NCI-H2107 (cell line): Measurements from ENCODE around the gene PLPP4.

Experiments
- DNase-seq: peaks from one replicate; lab custom pipeline; 2025; lab: John Stamatoyannopoulos, UW

Gene PLPP4

DNA sequence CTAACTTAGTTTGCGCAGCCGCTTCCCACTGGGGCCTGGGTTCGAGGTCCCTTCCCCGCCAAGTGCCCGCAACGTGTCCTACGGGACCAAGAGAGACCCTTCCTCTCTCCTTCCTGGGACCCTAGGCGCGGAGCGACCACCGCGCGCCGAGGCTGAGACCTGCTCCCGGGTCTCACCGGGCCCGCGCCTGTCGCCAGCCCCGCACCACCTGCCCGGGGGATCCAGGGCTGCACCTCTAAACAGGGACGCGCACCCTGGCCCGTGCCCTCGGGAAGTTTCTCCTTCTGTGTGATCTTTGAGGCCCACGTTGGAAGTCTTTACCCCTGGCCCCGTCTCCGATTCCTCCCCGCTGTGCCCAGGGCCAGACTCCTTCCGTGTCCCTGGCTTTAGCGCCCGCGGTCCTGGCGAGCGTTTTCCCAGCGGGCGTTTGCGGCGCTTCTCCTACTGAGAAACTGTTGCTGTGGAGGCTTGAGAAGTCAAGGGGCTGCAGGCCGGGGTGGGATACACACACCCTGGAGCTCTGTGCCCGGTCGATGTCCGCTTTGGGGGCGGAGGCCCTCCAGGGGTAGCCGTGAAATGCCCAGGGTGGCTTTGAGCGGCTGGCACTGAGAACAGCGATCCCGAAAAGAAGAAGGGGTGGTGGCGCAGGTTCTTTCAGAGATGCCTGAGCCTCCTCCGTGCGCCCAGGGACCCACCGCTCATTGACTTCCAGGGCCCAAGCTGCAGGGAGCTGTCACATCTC is 575 bp downstream of the PLPP4 start:
- no peak for DNase-seq

DNA sequence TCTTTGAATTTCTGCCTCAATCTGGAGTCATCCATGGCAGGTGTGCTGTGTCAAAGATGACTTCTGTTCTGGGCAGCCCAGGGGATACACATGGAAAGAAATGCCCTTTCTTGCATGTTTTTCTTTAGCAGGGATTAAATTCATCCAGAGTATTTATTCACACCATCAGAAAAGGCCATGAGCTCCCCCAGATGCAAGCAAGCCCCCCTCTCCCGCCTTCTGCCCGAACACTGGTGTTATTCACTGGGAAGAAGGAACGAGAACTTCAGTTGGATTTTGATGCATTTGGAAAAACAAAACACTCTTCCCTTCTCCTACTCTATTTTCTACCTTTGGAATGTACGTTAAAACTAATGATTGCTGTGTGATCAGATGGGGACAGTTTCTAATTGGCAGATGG is 1.4 kb downstream of the PLPP4 start:
- no peak for DNase-seq

DNA sequence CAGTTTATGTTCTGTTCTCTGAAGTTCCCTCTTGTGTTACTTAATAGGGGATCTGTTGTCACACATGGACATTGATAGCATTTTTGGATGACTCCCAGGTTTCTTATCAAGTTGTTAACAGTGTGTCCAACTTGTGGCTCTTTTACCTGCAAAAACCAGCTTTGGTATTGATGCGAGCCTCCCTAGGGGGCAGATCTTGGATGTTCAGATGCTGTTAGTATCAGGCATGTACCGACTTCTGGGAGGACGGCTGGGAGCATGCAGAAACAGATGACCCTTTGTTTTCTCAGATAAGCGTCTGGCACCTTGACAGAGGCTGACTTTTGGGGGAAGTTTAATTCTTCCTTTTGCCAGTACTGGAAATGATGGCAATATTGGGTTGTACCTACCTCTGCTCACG is 2.2 kb downstream of the PLPP4 start:
- no peak for DNase-seq

DNA sequence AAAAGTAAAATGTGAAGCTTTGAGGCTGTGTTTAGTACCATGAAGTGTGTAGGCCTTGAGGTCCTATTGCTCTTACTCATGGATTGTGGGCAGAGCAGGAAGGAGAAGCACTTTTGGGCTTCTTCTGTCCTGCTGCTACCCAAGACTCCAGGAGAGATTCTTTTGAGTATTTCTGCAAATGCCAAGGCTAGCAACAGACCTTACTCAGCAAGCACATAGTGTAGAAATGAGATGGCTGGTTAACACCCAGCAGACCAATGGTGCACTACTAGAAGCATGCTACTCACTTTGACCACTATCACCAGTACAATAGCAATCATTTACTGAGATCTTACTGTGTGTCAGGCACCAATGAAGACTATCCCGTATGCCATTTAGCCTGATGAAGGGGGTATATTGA is 3.2 kb downstream of the PLPP4 start:
- no peak for DNase-seq

DNA sequence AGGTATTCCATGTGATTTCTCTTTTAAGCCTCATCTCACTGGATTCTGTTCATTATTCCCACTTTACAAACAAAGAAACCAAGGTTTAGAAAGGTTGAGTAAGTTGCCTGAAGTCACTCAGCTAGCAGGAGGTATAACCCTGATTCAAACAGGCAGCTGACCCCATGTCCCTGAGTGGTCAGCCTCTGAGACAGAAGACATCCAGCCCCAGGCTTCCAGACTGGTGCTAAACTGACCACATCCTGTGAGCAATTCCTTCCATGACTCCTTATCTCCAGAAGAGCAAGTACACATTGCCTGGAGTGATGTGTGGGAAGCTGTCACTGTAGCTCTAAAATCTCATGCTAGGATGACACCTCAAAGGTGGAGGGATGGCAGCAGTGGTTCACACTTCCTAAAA is 3.7 kb downstream of the PLPP4 start:
- no peak for DNase-seq

DNA sequence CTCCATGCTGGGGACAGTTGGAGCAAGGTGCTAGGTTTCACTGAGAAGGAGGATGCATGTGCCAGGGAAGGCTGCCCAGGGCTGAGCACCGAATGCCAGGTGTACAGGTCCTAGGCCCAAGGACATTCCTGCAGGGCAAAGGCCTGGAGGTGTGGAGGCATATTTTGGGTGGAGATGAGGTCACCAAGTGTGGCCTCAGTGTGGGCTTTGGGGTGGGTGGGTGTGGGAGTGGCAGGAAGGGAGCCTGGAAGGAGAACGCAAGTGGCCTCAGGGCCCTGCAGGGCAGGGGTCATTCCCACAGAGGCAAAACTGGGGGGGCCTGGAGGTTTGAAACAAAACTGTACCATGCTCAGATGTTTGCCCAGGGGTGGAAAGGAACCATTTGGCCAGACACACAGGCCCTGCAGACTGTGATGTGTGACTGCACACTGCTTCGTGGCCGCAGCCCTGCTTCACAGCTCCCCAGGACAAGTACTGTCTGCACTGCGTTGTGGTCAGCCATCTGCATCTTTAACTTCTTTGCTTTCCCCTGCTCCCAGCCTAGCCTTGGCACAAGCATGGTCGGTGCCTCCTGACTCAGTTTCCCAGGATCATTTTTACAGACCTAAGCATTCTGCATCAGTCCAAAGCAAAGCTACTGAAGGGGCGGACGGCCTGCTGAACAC is 5.1 kb downstream of the PLPP4 start:
- DNase-seq, result no peak

DNA sequence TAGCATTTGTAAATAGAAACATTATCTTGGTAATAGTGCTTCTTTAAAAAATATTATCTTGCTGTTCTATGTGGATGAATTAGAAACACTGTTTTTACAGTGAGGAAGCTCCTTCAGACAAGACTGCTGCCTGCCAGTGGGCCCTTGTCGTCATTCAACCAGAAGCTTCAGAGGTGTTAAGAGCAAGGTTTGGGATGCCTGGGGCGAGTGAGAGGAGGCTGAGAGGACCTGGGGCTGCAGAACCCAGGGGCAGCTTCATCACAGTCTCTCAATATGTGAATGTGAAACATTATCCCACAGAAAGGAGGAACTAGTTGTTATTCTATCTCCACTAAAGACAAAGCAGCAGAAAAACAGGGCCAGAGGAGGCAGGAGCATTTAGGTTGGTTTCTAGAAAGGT is 8.1 kb downstream of the PLPP4 start:
- DNase-seq, result no peak

DNA sequence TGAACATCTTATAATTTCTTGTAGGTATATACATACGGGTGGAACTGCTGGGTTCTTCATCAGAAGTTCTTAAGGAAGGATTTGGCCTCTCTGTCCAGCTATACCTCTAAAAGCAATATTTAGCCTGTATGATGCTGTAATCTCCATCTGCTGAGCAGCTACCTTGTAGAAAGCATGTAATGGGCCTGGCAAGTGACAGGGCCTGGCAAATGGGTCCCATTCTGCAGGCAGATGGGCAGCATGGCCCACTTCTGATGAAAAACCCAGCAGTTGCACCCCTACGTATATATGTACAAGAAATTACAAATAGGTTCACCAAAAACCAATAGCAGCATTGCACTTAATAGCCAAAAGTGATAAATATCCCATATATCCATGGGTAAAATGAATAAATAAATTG is 9.0 kb downstream of the PLPP4 start:
- no peak for DNase-seq

DNA sequence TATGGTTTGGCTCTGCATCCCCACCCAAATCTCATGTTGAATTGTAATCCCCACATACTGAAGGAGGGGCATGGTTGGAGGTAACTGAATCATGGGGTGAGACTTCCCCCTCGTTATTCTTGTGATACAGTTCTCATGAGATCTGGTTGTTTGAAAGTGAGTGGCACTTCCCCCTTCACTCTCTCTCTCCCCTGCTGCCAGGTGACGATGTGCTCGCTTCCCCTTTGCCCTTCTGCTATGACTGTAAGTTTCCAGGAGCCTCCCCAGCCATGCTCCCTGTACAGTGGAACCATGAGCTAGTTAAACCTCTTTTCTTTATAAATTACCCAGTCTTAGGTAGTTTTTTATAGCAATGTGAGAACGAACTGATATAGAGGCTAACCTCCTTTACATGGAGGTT is 16.6 kb downstream of the PLPP4 start:
- DNase-seq, result no peak

DNA sequence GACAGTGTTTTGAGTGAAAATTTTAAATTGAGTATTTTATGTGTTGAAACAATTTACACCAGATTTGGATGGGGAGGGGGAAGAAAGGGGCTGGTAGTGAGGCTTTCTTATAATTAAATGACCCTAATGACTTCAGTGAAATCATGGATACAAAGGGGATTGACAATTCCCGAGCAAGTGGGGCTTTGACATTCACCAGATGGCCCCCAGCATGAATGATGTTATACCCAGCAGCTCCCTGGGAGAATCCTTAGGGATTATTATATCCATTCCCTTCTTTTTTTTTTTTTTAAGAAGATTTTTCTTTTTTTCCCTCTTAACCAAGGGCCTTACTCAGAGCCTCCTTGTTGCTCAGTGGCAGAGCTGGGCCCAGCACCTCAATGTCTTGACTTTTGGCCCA is 17.9 kb downstream of the PLPP4 start:
- DNase-seq, result no peak

DNA sequence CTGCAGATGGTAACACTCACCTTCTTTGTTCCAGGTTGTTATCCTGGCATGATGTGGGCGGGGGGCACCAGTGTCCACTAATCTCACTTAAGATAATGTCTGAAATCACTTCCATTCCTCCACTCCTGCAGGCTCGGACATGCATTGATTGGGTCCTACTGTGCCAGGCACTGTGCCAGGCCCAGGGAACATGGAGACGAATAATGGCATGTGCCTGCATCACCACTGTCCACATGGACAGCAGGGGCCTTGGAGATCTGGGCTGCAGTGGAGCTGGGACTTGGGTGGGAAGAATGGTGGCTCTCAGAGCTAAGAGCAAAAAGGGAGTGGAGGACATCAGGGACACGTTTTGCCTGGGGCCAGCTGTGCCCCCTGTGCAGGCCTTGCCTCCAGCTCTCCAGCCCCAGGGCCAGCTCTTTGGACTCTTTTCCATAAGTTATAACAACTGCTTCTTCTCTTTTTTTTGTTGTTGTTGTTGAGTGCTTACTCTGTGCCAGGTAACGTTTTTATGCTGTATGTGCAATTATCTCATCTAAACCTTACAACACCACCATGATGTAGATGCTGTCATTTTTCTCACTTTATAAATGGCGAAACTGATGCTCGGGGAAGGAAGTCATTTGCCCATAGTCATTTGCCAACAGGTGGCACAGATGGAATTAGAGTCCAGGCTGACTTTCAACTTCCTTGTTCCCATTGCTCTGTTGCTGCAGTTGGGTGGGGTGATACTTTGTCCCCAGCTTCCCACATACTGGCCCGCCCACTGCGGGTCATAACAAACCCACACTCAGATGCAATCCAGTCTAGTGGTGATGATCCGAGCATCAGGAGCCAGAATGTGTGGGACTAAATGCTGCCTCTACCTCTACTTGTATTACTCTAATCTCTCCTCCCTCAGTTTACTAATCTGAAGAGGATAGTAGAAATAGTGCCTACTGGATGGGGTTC is 19.1 kb downstream of the PLPP4 start:
- no peak for DNase-seq

DNA sequence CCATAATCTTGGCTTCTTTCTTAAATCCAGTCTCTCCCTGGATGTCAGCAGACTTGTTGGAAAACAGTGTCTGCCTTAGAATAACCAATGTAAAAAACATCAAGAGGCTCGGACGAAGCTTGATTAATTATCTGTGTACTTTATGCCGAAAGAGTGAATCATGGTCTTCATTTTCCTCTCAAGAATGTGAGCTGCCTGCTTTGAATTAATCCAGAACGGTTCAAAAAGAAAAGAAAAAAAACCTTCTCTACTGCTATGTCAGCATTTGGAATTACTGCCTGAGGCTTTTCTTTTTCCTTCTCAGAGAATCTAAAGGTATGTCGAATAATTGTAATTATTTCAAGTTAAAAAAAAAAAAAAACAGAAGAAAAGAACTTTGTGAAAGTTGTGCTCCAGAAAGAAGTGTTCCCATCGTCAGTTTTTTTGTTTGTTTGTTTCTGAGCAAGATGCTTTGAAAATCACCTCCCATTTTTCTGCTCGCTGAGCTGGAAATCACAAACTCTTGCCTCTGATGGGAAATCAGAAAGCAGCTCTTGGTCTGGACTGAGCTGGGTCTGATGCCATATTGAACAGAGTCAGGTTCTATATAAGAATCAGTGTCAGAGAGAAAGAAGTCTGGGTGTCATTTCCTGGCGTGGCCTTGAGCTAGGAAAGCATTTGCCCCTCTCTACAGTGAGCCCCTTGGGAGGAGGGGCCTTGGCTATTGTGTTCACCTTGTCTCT is 20.2 kb downstream of the PLPP4 start:
- no peak for DNase-seq

DNA sequence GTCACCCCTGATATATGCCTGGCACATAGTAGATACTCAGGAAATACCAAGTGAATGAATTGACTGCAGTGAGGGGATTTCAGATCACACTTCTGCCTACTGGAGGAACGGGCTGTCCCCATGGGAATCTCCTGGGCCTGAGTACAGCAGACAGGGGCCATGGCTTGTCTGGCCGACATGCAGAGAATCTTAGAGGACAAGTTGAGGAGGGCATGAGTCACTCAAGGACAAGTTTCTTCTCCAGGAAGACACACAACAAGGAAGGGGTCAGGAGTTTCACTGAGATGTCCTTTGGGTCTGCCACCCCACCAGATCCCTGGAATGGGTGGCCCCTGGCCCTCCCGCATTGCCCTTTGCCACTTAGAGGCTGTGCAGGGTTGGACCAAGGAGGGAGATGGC is 20.7 kb downstream of the PLPP4 start:
- DNase-seq, result no peak

DNA sequence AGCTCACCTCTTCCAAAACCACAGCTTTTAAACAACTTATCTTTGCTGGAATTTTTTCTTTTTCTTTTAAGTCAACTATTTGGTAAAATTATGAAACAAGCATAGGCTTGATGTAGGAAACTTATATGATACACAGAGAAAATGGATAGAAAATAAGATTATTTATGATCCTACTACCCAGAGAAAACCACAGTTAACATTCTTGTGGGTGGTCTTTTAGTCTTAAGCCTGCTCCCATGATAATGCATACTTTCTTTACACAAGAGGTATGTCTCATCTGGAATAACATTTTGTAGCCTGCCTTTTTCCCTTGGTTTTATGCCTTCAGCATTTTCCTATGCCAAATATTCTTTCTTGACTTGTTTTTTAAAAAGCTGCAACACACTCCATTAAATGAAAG is 21.4 kb downstream of the PLPP4 start:
- DNase-seq, result no peak

DNA sequence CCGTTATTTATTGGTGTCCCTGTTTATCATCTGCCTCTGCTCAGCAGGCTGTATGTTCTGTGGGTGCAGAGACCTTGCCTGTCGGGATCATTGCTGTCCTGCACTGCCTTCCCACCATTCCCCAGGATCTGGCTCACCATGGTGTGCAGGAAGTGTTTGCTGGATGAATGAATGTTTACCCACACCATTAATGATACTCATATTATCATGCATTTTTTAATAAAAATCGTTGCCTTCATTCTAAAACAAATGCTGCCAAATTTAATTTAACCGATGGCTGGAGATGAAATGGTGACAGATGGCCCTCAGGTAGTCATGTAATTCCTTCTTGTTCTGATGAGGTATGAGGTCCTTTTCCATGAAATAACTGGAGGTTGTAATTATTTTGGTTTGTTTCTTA is 22.5 kb downstream of the PLPP4 start:
- no peak for DNase-seq

DNA sequence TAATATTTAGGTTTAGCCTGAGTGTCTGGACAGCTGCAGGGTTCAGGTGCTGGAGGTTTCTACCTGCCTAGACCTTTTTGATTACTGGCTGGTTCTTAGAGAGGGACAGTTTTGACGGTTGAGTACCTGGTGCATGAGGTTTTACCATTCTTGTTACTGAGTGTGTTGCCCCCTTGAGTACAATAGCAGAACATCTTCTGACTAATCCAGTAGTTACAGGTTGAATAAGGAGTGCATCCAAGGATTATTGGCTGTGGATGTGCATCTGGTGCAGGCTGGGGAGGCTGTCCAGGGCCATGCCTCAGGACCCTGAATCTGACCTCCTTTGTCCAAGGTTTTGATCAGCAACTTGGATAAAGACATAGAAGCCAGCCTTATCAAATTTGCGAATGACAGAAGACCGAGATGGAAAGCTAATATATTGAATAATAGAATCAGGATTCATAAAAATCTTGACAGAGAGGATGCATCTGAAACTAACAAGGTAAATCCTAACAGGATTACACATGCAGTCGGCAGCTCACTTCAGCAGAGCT is 23.1 kb downstream of the PLPP4 start:
- no peak for DNase-seq

DNA sequence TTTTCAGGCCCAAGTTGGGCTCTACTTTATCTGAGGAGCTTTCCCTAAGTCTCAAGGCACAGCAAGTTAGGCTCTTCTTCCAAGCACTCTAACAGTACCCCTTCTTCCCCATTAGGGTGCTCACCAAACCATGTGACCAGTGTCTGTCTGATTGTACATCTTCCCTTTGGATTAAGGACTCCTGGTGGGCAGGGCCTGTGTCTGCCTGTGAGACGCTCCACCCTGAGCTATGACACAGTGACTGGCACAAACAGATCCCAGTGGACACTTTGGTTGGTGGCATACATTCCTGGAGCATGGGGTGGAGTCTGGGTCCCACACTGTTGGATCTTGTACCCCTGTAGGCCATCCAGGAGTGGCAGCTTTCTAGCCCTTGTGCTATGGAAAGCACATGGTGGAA is 23.8 kb downstream of the PLPP4 start:
- DNase-seq, result no peak

DNA sequence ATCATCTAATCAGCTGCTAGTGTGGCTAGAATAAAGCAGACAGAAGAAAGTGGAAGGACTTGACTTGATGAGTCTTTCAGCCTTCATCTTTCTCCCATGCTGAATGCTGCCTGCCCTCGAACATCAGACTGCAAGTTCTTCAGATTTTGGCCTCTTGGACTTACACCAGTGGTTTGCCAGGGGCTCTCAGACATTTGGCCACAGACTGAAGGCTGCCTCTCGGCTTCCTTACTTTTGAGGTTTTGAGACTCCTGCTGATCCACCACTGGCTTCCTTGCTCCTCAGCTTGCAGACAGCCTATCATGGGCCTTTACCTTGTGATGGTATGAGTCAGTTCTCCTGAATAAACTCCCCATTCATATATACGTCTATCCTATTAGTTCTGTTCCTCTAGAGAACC is 26.0 kb downstream of the PLPP4 start:
- no peak for DNase-seq

DNA sequence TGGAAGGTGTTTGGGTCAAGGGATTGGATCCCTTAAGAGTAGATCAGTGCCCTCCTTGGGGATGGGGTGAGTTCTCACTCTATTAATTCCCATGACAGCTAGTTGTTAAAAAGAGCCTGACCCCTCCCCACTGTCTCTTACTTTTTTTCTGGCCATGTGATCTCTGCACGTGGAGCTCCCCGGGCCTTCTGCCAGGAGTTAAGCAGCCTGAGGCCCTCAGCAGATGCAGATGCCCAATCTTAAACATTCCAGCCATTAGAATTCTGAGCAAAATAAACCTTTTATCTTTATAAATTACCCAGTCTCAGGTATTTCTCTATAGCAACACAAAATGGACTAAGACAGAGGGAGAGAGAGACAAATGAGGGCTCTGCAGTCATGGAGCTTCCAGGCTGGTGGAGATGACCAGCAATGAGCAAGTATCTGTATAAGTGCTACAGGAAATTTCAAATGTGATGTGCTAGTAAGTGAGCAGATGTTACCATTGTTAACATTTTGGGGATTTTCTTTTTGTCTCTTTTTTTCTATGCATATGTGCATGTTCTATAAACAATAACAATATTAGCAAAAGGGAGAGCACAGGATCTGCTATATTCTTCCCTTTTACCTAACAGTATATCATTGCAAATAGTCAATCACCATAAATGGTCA is 26.7 kb downstream of the PLPP4 start:
- DNase-seq, result no peak

DNA sequence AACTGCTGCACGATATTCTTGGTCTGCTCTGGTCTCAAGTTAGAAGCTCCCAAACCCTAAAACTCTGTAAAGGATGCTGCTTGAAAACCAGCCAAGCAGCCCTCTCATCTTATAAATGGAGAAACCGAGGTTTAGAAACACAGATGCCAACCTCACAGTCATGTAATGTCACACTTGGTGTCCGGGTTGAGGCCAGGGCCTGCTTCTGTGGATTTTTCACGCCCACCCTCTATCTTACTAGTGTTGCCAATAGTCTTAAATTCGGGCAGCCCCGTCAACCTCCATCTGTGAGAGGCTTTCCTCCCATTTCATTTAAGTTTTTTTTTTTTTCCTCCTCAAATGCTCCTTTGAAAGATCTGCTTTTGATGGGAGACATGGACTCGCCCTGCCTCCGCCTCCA is 28.9 kb downstream of the PLPP4 start:
- no peak for DNase-seq

DNA sequence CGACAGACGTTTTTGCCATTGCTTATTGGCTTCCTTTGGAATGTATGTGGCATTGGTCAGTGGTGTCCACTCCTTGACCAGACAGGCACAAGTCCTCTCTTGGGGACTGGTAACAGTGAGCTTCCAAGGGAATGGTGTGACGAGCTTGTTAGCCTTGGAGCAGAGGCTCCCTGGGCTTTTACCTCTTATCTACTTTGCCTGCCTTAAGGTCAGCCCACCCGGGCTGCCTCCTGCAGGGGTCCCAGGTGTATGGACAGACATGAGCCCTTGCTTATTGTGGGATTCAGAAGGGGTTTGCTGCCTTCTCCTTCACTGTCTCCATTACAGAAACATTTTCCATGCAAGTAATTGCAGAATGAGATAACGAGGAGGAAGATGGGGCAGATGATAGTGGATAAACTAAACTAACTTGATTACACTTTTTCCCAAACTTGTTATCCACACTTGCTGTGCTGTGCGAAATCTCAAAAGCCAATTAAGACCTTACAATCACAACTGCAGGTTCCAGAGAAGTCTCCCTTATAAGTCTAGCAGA is 29.7 kb downstream of the PLPP4 start:
- DNase-seq, result no peak
